Right lobe of liver (tissue), 4 donors: Measurements from ENCODE around the gene FASTKD1.

ENCODE experiments used
- POLR2A ChIP-seq: fragments of 450-650 bp; IDR thresholded peaks from one replicate; pipeline ENCODE4 v1.6.1; 2017; ENCODE audit warnings: antibody characterized with exemption, mild to moderate bottlenecking
- TF ChIP-seq, protein P1 (sequence below), 4 donors: fragments of 200-600 bp in 3 of 4; fragments of 450-650 bp in 1 of 4; IDR thresholded peaks; one replicate each; pipeline versions ENCODE4 v1.5.1 to v1.8.0; 2016 to 2022; ENCODE audit warnings: antibody characterized with exemption in 4 of 4, mild to moderate bottlenecking in 2 of 4
- donor health status: DM: no; HTN: no; CAD: no.
- donor health status: DM: no; HTN: no; CAD: no.
- donor health status: DM: no; HTN: yes; CAD: no.

DNA sequence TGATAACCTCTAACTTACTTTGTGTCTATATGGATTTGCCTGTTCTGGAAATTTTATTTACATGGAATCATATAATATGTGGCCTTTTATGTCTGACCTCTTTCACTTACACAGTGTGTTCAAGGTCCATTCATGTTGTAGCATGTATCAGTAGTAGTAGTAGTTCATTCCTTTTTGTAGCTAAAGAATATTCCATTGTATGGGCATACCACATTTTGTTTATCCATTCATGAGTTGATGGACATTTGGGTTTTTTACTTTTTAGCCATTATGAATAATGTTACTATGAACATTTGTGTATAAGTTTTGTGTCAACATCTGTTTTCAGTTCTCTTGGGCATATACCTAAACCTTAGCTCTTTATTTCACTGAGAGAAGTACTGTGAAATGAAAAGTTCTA is 82.8 kb downstream of the FASTKD1 start:
- TF ChIP-seq, protein P1, sequence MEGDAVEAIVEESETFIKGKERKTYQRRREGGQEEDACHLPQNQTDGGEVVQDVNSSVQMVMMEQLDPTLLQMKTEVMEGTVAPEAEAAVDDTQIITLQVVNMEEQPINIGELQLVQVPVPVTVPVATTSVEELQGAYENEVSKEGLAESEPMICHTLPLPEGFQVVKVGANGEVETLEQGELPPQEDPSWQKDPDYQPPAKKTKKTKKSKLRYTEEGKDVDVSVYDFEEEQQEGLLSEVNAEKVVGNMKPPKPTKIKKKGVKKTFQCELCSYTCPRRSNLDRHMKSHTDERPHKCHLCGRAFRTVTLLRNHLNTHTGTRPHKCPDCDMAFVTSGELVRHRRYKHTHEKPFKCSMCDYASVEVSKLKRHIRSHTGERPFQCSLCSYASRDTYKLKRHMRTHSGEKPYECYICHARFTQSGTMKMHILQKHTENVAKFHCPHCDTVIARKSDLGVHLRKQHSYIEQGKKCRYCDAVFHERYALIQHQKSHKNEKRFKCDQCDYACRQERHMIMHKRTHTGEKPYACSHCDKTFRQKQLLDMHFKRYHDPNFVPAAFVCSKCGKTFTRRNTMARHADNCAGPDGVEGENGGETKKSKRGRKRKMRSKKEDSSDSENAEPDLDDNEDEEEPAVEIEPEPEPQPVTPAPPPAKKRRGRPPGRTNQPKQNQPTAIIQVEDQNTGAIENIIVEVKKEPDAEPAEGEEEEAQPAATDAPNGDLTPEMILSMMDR (IDR thresholded peaks at IDR 0.05) = no peak
- no peak for TF ChIP-seq POLR2A
